Activated naive CD4-positive, alpha-beta T cell (primary cell): ENCODE data around the gene RND3.

Experiments
- DNase-seq, 4 experiments: peaks; one replicate each; lab custom pipeline; 2025; lab: John Stamatoyannopoulos, UW

The RND3 gene

DNA sequence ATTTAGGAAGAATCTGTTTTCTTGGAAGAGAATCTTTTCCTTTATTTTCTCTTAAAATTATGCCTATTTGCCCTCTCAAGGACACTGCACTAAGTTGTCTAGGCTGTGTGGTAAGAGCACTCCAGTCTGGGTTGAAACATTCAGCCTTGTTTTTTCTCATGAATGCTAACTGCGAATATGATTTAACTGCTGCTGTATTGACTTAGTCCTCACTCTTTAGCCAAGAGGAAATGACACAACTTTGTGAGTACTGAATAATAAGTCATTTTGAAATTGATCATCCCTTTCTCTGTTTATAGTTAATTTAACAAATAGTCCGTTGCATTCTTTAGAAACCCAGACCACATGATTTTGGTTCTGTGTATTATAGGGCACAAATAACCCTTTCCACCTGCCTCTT, 4.5 kb upstream of the RND3 start:
- no peak for DNase-seq

- DNase-seq = no peak
Observed at GRCh38 chr2:150491430-150491829, 4.0 kb upstream of the RND3 start.

- no peak for DNase-seq
Observed at GRCh38 chr2:150490466-150490865, 3.0 kb upstream of the RND3 start.

DNA sequence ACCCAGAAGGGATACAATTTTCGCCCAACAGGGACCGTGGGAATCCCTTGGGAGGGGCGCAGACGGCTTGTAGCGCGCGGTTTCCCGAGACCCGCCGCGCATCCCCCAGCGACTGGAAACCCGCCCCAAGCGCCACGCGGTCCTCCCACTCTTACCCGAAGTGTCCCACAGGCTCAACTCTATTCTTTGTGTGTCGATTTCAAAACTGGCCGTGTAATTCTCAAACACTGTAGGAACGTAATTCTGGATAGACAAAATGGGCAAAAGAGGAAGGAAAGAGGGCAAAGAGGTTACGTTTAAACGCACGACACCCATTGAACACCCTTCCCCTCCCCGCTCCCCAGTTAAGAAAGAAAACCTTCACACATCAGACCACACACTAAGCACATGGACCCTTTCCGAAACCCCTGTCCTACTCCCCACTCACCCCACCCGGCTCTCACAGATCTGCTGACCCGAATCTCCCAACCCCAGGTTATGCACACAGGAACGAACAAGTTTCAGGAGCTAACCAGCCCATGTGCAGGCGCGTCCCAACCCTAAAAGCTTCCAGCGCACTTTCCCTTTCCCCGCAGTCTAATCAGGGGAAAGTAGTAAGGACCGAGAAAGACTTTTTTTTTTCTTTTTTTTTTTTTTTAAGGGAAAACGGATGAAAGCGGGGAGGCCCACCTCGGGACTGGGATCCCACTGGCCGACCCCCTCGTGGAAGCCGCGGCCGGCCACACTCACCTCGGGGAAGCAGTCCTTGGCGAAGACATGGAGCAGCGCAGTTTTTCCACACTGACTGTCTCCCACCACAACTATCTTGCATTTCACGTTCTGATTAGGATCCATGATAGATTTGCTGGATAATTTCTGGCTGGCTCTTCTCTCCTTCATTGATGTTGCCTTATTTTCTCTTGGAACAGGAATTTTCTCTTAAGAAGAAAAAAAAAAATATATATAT, 655 bp downstream of the RND3 start:
- no peak for DNase-seq

DNA sequence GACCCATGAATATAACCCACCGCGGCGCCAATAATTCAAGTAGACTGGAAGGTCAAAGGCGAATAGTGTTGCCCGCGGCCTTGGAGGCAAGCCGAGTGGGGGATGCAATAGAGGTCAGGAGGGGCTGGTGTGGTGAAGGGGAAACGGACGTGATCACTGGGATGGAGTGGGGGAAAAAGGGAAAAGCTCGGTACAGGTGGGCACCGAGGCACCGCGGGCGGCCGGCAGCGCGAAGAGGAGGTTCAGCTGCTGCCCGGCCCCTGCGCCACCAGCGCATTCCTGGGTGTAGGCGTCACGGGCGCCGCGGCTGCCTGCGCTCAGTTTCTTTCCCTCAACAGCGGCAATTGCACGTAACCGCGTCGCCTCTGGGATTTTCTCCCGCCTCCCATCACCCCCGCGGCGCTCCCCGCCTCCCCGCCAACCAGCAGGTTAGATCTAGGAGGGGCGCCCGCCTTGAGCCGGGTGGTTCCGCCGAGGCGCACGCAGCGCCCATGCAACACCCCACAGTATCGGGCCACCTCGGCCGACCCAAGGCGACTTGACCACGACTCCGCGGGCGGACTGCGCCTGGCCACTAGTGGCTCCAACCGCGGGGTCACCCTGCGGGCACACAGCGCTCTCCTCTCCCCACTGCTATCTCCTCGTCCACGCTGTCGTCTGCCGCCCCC, 1.5 kb downstream of the RND3 start:
- DNase-seq = no peak

DNA sequence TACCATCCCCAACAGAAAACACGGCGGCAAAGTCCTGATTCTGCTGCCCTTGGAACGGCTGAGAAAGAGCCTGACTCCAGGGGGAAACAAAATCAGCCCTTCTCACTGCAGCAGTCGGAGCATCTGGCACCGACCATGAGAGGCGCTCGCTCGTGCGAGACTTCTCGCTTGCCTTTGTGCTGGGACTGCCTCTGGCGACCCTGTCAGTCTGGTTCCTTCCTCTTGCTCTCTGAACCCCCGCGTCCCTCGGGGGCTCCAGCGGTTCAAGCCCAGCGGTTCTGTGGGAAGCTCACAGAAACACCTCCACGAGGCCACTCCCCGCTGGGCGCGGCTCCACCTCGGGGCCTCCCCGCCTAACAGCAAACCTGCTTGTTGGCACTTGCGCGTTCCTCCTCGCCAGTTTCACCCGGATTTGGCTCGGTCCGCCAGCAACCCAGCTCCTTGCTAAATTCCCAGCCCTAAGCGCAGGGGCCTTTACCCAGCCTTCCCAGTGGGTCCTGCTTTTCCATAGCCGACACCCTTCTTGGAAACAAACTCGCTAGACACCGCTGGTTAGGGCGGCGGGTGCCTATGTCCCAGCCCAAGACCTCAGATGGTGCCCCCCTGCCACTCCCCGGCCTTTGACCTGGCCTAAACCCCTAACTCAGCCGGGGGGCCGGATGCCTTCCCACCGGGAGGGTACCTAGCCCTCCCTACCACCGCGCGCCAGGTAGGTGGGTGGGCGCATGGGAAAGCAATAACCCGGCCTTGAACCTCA, 2.2 kb downstream of the RND3 start:
- DNase-seq = no peak

DNA sequence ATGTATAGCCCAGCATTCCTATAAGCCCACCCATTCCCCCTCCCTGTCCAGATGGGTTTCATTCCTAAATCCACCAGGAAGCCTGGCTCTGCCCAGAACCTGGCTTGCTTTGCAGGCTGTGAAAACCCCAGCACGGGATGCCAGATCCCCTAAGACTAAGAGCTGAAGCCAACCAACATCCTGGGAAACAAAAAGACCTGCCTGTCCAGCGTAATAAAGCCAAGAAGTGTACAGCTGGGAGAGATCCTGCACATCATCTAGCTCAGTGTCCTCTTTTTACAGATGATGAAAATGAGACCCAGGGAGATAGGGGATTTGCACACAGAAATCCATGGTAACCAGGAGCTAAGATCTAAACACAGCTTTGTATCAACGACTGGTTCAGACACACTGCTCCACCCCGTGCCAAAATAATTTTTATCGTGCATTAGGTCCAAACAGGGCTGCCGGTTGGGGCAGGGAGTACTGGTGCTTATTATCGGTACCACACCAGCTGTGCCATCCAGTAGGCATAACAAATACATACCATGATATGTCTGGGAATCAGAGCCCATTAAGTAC, 2.9 kb downstream of the RND3 start:
- DNase-seq = no peak

GRCh38 chr2:150484006-150484405, 3.5 kb downstream of the RND3 start:
- no peak for DNase-seq

GRCh38 chr2:150483532-150483931, 3.9 kb downstream of the RND3 start:
- DNase-seq = no peak

DNA sequence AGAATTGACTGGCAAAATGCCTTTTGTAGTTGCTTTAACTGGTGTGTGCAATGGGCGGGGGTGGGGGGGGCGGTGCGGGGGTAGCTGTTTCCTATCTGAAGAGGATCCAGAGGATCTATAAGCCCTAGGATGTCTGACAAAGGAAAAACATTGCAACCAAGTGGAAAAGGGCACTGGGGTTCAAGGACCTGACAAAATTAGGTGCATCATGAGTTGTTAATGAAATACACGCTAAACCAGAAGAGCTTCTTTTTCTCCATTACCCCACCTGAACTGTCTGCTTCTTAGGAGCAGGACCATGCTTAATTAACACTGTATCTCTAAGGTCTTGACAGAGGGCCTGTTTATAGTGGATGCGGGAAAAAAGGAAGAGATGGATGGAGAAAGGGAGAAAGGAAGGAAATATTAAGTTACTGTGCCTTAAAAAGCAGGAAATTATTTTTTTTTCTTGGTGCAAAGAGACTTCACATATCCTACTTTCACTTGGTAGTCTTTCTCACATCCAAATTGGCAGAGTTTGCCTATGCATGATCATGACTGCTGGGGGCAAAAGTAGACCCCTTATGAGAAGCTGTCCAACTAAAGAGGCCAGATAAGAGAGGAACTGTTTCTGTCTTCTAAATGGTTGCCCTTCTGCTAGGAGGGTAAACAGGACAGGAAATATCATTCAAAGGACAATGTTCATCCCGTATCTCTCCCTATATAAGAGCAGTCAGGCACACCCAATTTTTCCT, 4.6 kb downstream of the RND3 start:
- no peak for DNase-seq

DNA sequence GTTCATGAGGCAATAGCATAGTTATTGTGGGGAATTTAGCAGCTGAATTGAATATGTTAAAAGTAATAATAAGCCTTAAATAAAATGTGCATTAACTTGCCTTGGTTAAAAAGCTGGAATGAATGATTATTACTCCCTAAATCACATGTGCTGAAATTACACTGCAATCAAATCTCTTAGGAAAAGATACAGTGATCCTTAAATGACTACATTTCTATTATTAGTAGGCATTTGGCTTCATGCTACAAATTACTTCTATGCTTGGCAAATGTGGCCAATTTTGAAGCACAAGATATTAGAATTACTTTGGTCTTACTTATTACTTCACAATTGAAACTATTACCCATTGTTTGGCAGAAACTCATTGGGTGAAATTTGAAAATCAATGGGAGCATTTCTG, 5.4 kb downstream of the RND3 start:
- DNase-seq = no peak

DNA sequence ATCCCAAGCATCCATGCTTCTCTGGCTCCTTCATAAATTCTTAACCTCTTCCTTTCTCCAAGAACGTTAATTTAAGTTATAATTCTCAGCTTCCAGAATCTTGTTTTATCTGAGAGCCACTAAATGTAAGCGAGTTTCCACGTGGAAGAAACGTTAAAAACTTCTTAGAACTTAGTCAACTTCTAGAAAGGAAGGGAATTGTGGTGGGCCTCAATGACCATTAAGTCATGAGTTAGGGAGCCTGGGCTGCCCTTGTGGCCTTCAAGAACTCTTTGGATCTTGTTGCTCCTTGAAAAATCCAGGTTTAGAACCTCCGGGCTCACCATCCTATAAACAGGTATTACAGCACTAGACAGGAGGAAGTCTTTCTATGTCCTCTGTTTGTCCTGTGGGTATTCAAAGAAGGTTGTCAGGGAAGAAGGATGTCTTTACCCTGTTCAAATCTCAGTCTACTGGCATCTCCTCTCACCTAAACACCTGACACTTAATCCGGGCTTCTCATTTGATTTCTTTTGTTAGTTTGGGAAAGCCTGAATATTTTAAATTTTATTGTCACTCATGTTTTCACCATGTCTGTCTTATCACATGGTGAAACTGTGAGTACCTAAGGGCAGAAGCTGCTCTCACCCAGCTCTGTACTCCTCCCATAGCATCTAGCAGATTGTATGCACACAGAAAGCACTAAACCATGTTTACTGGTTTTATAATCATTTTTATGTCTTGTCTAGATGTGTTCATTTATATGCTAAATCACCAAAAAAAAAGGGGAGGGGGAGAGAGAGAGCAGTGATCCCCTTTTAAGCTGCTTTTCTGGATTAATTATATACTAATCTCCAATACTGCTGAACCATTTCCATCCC, 6.3 kb downstream of the RND3 start:
- DNase-seq = no peak

- DNase-seq = no peak
Observed at GRCh38 chr2:150480241-150480640, 7.2 kb downstream of the RND3 start.

DNA sequence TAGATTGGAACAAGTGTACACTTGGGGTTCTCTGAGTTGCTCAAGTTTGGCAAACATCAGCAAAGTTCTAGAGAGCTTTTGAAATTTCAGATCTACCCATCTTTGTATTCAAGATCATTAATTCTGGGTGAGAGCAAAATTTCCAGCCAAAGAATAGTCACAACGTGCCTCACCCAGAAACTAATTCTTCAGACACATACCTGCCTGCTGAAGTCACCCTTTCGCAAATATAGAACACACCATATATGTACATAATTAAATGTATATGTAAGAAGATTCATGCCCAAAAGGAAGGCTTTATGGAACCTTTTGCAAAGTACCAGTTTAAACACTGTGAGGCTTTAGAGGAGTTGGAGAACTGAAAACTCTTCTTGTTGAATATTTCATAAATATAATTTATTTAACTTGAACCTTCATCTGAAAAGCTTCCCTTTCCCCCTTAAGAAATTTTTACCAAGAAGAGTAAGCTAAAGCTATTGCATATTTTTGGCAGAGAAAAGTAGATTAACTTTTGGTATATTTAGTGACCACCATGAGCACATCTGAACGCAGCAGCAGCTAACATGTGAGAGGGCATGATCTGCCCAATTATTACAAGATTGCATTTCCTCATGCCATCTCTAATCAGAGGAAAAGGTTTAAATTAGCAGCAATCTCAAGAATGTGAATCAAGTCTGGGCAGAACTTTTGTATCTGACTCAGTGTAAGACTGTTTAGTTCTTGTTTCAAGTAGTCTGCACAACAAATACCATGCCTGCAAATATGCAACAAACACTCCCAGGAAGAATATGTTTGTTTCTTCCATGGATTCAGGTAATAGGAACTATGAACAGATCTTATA, 8.2 kb downstream of the RND3 start:
- no peak for DNase-seq

- DNase-seq = no peak
Observed at GRCh38 chr2:150478200-150478974, 9.1 kb downstream of the RND3 start.

- no peak for DNase-seq
Observed at GRCh38 chr2:150477347-150477746, 10.1 kb downstream of the RND3 start.

DNA sequence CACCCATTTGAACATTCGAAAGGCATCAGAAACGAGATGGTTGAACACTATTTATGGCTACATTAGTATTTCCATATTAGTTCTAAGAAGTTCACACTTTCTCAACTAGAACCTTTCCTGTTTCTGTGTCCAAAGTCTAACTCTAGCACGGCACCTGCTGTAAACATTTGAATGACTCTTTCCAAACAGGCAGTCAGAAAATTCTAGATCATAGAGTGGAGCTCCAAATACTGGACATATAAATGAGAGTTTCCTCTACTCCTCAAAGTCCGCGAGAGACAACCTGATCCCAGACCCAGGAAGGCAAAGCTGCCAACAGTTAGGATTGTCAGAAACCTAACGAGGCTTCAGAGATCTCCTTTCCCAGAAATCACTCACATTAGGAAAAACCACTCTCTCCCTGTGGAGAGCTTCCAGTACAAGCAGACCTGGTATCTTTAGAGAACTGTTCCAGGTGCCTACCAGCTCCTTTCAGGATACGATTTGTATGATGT, 10.6 kb downstream of the RND3 start:
- no peak for DNase-seq

GRCh38 chr2:150476286-150476685, 11.2 kb downstream of the RND3 start:
- DNase-seq = no peak
